NCI-H2196 treated with DMSO at 0.1 percent for 48 hours (cell line): ENCODE results near the gene JAGN1.
"Not testable (repeated sequence)": the region's sequence is repeated elsewhere in the genome, so short reads cannot be mapped to it uniquely, and the experiment has no call there.

ENCODE experiments used
- DNase-seq: peaks from one replicate; lab custom pipeline; 2025; ENCODE audit not compliant: unreplicated experiment; lab: John Stamatoyannopoulos, UW

The JAGN1 gene

DNA sequence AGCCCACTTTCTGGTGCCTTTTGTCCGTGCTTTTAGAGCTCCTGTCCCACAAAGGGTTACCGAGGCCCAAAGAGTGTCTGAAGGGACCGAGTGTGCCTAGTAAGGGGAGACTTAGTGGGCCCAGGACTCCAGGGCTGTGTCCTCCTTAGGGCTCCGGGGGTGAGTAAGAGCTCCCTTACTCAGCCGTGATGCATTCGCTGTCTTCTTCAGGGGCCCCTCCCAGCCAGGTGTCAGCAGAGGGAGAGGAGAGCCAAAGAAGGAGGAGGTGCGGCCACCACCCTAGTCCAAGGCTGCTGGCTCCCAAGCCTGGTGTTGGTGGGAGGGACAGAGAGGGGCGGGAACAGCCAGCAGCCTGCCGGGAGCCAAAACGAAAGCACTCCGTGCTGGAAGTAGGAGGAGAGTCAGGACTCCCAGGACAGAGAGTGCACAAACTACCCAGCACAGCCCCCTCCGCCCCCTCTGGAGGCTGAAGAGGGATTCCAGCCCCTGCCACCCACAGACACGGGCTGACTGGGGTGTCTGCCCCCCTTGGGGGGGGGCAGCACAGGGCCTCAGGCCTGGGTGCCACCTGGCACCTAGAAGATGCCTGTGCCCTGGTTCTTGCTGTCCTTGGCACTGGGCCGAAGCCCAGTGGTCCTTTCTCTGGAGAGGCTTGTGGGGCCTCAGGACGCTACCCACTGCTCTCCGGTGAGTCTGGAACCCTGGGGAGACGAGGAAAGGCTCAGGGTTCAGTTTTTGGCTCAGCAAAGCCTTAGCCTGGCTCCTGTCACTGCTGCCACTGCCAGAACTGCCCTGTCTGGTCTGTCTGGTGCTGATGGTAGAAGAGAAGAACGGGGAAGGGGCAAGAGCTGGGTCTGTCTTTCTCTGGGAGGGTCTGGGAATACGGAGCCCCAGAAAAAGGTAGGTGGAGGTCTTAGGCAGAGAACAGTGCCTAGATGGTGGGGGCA is 26.6 kb downstream of the JAGN1 start, which contains the start of gene IL17RC:
TSS of gene IL17RC (plus strand) at position 365 of the 947 bp plus-strand sequence. CDS start at position 583, 218 bp downstream.
- peak; percentile 66 for DNase-seq

DNA sequence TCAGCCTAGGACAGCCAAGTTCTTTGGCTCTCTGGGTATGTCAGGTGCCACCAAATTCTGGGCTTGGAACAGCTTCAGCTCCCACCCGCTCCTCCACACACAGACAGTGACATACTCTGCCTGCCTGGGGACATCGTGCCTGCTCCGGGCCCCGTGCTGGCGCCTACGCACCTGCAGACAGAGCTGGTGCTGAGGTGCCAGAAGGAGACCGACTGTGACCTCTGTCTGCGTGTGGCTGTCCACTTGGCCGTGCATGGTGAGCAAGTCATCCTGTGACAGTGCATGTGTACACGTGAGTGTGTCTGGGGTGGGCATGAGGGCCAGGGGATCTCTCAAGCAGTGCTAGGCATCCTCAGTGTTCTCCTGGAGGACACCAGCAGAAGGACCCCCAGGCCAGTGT is 27.4 kb downstream of the JAGN1 start:
- no peak for DNase-seq

DNA sequence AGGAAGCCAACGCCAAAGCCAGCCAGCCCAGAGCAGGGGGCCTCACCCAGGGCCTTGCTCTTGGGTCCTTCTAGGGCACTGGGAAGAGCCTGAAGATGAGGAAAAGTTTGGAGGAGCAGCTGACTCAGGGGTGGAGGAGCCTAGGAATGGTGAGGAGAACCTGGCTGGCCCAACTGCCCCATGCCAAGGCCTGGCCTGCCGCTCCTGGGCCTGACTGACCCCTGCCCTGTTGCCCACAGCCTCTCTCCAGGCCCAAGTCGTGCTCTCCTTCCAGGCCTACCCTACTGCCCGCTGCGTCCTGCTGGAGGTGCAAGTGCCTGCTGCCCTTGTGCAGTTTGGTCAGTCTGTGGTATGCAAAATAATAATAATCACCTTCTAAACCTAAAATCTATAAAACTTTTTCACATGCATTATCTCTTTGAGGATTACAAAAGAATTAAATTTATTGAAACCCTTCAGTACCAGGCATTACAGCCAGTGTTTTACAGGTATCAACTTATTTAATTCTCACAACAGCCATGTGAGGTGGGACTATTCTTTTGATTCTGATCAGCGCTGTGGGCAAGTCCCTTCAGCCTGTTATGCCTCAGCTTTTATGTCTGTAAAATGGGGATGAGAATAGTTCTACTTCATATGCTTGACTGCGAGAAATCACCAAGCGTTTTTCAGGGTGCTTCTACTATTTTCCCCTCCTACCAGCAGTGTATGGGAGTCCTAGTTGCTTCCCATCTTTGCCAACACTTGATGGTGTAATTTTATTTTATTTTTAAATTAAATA is 28.0 kb downstream of the JAGN1 start:
- no peak for DNase-seq

DNA sequence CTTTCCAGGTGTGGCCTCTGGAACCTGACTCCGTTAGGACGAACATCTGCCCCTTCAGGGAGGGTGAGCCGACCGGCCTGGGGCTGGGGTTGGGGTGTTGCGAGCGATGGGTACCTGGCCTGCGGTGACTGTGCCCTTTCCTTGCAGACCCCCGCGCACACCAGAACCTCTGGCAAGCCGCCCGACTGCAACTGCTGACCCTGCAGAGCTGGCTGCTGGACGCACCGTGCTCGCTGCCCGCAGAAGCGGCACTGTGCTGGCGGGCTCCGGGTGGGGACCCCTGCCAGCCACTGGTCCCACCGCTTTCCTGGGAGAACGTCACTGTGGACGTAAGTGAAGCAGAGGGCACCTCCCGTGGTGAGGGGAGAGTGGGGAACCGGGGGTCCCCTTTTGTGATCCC is 37.7 kb downstream of the JAGN1 start:
- DNase-seq: no peak

DNA sequence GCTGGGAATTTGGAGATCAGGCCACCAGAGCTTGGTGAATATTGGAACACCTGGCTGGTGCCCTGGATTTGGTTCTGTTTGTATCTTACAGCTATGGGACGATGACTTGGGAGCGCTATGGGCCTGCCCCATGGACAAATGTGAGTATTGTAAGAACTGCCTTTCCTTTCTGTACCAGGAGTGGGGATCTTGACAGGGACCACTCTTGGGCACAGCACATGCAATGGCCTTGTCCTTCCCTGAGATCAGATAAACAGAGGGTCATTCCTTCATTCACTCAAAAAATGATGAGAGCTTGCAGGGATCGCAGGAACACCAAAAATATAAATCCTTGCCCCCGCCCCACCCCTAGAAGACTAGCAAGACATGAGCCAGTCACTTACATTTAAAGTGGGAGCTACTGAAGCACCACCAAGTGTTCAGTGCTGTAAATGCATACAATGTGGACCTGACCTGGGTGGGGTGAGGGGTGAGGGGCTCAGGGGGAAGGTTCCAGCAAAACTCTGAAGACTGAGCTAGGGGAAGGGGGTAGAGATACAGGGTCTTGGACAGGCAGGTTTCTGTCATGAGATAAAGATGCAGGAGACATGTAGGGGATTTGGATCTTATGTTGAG is 40.5 kb downstream of the JAGN1 start:
- no peak for DNase-seq

DNA sequence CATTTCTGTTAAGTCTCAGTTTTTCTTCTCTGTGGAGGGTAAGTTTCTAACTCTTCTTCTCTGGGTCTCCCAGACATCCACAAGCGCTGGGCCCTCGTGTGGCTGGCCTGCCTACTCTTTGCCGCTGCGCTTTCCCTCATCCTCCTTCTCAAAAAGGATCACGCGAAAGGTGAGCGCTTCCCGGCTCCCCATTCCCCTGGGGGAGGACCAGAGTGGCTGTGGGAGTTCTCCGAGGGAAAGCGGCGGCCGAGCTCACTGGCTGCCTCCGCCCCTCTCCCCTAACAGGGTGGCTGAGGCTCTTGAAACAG is 42.1 kb downstream of the JAGN1 start:
- DNase-seq: no peak

DNA sequence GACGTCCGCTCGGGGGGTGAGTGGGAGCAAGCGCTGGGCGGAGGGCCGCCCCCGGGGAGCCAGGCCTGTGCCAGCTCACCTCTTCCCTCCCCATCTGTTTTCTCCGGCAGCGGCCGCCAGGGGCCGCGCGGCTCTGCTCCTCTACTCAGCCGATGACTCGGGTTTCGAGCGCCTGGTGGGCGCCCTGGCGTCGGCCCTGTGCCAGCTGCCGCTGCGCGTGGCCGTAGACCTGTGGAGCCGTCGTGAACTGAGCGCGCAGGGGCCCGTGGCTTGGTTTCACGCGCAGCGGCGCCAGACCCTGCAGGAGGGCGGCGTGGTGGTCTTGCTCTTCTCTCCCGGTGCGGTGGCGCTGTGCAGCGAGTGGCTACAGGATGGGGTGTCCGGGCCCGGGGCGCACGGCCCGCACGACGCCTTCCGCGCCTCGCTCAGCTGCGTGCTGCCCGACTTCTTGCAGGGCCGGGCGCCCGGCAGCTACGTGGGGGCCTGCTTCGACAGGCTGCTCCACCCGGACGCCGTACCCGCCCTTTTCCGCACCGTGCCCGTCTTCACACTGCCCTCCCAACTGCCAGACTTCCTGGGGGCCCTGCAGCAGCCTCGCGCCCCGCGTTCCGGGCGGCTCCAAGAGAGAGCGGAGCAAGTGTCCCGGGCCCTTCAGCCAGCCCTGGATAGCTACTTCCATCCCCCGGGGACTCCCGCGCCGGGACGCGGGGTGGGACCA is 42.6 kb downstream of the JAGN1 start:
- DNase-seq: peak; percentile 45

DNA sequence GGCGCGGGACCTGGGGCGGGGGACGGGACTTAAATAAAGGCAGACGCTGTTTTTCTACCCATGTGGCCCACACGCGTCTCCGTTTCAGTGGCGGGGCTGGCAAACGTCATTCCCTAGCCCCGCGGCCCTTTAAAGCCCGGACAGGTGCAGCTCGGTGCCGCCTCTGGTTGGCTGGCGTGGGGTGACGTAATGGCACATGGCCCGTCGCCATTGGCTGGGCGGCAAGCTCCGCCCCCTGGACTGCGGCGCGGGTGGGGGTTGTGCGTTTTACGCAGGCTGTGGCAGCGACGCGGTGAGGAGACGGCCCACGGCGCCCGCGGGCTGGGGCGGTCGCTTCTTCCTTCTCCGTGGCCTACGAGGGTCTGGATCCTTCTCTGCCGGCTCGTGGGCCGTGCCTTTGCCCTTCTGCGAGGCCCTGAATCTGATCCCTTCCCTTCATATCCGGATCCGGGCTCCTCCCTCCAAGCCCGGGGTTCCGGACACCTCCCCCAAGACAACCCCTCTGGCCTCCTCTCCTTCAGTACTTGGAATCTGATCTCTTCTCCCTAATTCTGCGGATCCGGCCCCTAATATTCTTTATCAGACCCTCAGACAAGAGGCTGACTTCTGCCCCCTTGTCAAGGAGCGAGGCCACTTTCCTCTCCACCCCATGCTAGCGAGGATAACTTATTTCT is 43.3 kb downstream of the JAGN1 start, which contains the start of gene CRELD1:
TSS of gene CRELD1 (plus strand) at position 274 of the 674 bp plus-strand sequence. CDS start 605 bp downstream, outside the sequence.
- peak; percentile 69 for DNase-seq

DNA sequence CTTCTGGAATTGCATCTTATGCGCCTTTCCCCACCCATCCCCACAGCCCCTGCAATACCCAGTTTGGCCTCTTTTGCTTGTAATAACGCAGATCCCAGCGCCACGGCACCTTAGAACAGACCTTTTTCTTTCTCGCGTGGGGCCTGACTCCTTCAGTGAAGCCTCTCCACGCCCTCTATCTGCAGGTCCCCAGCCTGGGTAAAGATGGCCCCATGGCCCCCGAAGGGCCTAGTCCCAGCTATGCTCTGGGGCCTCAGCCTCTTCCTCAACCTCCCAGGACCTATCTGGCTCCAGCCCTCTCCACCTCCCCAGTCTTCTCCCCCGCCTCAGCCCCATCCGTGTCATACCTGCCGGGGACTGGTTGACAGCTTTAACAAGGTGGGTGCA is 43.8 kb downstream of the JAGN1 start:
- no peak for DNase-seq

DNA sequence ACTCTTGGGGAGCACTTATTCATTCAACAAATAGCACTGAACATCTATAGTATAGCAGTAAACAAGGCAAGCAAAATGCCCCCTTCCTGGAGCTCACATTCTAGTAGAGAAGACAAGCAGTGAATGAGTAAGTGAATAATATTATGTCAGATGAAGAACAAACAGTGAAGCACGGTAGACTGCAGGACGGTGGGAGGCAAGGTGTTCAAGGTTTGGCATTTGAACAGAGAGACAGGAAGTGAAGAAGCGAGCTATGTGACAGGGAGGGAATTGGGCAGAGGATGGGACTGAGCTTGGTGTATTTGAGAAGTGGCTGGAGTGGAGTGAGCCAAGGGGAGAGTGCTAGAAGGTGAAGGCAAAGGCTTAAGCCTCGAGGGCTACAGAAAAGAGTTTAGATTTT is 44.6 kb downstream of the JAGN1 start:
- DNase-seq: no peak

DNA sequence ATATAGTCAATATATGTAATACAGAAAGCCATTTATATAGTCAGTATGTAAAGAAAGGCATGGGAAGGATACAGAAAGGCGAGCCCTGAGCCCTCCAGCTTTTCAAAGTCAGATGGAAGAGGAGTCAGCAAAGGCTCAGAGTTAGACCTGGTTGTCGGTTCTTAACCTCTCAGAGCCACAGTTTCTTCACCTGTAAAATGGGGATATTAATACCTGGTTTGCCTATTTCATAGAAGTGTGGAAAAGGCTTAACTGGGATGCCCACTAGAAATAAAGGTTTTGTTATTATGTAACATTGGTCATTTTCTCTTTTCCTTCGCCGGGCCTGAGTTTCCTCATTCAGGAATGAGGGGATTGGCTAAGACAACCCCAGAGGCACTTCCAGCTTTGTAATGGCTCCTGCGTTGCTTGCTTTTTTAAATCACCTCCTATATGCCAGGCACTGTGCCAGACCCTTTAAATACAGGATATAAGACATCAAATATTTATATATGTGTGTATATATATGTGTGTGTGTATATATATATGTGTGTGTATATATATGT is 45.6 kb downstream of the JAGN1 start:
- DNase-seq: no peak

DNA sequence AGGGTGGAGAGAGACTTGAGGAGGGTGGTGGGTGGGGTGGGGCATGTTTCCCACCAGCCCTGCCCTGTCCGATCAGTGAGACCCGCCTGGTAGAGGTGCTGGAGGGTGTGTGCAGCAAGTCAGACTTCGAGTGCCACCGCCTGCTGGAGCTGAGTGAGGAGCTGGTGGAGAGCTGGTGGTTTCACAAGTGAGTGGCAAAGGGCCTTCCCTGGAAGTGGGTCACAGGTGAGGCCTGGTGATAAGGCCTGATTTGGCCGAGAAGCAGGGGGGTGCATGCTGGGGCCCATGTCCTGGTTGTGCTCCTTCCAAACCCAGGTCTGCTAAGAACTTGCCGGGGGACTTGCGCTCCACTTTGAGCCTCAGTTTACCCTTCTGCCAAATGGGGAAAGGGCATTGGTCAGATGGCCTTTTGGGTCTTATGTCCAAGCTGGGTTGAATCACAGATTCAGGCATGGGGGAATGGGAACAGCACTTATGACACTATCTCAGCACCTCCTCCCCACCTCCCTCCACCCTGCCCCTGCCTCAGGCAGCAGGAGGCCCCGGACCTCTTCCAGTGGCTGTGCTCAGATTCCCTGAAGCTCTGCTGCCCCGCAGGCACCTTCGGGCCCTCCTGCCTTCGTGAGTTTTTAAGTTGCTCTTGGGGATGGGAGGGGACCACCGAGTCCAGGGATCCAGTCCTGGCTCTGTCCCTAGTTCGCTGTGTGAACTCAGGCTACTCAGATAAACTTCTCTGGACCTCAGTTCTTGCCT is 47.3 kb downstream of the JAGN1 start:
- DNase-seq: no peak

DNA sequence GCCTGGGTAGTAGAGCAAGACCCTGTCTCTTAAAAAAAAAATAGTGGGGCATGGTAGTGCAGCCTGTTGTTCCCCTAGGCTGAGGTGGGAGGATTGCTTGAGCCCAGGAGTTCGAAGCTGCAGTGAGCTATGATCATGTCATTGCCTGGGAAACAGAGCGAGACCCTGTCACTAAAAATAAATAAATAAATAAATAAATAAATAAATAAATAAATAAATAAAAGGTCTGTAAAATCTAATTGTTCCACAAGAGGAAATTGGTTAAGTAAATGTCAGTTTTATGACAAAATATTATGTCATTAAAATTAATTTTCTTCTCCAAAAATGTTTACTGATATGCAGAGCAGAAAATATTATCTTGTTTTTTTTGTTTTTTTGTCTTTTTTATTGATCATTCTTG is 48.6 kb downstream of the JAGN1 start:
- DNase-seq: no peak

DNA sequence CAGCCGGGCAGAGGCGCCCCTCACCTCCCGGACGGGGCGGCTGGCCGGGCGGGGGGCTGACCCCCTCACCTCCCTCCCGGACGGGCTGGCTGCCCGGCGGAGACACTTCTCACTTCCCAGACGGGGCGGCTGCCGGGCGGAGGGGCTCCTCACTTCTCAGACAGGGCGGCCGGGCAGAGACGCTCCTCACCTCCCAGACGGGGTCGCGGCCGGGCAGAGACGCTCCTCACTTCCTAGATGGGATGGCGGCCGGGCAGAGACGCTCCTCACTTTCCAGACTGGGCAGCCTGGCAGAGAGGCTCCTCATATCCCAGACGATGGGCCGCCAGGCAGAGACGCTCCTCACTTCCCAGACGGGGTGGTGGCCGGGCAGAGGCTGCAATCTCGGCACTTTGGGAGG is 49.5 kb downstream of the JAGN1 start:
- not testable (repeated sequence) for DNase-seq

DNA sequence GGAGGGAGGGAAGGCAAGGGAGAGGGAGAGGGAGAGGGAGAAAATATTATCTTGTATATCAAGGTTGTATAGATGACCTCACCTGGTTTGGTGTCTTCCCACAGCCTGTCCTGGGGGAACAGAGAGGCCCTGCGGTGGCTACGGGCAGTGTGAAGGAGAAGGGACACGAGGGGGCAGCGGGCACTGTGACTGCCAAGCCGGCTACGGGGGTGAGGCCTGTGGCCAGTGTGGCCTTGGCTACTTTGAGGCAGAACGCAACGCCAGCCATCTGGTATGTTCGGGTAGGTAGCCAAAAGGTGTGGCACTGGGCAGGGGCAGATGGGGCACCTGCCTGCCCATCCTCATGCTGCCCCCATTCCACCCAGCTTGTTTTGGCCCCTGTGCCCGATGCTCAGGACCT is 50.3 kb downstream of the JAGN1 start:
- no peak for DNase-seq

DNA sequence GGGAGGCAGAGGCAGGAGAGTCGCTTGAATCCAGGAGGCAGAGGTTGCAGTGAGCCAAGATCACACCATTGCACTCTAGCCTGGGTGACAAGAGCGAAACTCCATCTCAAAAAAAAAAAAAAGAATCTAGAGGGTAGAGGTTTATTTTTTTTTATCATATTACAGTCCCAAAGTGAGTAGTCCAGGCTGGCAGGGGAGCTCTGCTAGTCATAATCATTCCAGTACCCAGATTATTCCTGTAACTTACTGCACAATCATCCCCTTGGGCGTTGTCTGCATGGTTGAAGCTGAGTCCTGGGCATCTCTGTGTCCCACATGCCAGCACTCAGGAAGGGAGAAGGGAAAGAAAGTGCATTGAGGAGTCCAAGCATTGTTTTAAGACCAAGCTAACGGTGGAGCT is 51.8 kb downstream of the JAGN1 start:
- no peak for DNase-seq

DNA sequence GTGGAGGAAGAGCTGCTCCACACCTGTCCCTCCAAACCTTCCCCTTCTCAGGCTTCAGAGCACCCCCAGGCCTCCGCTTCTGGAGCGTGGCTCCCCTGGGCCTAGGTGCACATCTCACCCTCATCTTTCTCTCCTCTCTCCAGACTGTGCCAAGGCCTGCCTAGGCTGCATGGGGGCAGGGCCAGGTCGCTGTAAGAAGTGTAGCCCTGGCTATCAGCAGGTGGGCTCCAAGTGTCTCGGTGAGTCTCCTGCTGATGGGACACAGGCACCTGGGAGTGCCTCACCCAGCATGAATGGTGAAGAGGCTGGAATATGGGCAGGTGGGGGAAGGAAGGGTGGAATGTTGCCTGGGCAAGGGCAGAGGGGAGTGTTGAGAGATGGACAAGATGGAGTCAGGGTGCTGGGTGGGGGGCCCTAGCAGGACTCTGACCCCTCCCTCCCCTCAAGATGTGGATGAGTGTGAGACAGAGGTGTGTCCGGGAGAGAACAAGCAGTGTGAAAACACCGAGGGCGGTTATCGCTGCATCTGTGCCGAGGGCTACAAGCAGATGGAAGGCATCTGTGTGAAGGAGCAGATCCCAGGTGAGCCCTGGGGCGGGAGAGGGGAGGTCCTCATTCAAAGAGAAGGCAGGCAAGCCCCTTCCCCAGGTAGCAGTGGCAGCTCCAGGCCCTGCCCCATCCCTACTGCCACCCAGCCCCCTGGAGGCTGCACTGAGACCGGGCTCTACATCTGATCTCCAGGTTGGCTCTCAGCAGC is 52.7 kb downstream of the JAGN1 start:
- DNase-seq: no peak
